ENCODE measurements around the gene SART3.
"Not testable (repeated sequence)": the region's sequence is repeated elsewhere in the genome, so short reads cannot be mapped to it uniquely, and the experiment has no call there.

Gene SART3

GRCh38 chr12:108518716-108519496, 42.1 kb downstream of the SART3 start:
- DNase-seq, result no peak

- no peak for DNase-seq
Measured at GRCh38 chr12:108518101-108518715, 42.8 kb downstream of the SART3 start.

GRCh38 chr12:108517288-108518100, 43.5 kb downstream of the SART3 start:
- no peak for DNase-seq

GRCh38 chr12:108516511-108517275, 44.3 kb downstream of the SART3 start:
- peak; percentile 64 for DNase-seq

GRCh38 chr12:108515916-108516315, 45.1 kb downstream of the SART3 start:
- no peak for DNase-seq

- DNase-seq, result peak; percentile 100
Measured at GRCh38 chr12:108514973-108515814, 45.8 kb downstream of the SART3 start, which contains the start of gene FICD. Gene FICD (plus strand): TSS chr12:108515277. CDS start chr12:108516973, 1,696 bp downstream.

- no peak for DNase-seq
Measured at GRCh38 chr12:108514468-108514972, 46.5 kb downstream of the SART3 start.

DNA sequence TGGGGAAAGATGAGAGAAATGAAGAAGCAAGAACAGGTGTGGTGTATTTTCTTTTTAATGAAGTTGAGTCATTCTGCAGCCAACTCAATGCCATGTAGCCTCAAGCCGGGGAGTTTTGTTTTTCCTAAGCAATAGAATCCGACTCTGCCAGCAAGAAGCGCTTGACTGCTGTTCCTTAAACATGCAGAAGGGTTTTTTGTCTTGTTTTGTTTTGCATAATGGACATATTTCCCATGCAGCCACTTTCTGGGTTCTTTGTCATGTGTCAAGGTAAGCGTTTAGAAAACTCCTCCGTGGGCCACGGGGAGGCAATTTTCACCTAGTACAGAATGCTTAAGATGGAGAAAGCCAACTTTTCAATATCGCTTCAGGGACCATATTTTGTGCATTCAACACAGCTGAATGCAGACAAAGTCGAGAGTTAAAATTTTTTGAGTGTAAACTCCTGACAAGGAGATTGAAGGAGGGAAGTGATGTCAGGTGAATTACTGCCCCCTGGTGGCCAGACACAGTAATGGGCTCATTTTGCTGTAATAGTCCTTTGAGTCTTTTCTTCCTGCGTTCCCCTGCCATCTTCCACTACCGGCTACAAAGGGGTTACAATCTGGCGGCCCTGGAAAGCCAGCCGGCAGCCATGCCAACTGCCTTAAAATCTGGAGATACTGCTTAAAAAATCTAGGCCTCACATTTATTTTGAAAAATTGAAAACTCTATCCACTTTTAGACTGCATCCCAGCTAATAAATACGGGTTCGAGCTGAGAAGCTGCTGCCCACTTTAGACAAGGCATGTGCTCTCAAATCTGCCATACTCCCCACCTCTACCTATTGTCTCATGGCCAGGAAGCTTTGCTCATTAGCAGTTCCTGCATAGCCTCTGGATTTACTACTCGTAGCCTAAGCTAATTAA, 49.1 kb downstream of the SART3 start:
- DNase-seq, result peak; percentile 87

DNA sequence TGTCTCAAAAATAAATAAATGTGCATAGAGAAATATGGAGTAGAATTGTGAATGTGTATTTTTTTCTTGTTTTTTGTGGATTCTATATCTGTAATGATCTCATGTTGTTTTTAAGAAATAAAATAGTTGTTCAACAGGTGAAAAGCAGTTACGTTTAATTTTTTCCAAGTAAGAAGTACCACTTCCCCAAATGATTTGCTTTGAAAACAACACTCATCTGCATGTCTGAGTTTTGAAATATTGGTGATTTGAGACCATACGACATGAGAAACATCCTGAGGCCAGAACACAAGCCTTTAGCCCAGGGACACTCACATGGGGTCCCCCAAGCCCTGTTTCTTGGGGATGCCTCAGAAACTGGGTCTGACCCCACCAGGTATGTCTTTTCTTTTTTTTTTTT, 50.1 kb downstream of the SART3 start:
- DNase-seq, result no peak

DNA sequence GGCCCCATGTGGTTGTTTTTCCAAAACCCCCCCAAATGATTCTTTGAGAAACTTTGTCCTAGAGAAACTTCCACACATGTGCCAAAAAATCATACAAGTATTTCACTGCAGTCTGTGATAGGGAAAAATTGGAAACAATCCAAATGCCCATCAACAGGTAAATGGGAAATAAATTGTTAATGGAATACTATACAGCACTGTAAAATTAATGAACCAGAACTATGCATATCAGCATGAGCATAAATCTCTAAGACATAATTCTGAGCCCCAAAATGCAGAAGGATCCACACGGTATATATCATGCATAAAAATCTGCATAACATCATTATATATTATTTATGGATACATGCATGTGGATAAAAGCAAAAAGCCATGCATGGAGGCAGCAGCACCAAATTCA, 51.2 kb downstream of the SART3 start:
- DNase-seq, result no peak

DNA sequence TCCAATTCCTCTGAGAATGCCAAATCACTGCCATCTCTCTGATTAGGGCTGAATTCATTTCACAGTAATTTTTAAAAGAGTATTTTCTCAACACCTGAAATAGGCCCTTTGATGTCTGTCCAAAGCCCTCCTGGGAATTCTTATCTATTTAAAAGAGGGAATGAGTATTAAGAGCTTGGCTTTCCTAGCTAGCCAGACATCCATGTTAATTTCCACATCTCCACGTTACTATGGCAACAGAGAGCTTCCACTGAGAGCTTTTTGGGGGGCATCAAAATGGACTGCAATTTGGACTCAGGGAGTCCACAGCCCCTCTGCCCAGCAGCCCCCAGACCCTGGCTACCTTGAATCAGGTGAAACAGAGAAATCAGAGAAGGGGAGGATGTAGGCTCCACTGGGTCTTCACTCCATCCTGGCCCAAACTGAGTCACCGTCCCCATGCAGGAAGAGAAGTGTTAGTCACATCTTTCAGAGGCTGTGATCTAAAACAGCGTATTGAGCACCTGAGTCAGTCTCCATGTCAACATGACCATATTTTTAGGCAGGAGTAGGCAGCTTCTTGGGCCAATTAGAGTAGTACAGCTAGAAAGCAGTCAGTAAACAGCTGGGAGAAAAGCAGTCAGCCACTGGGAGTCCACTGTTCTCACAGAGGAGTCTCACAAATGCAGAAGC, 52.9 kb downstream of the SART3 start:
- no peak for DNase-seq

GRCh38 chr12:108505129-108505528, 55.8 kb downstream of the SART3 start:
- no peak for DNase-seq

- DNase-seq, result no peak
Measured at GRCh38 chr12:108502922-108503321, 58.1 kb downstream of the SART3 start.

- no peak for DNase-seq
Measured at GRCh38 chr12:108498136-108498535, 62.8 kb downstream of the SART3 start.

DNA sequence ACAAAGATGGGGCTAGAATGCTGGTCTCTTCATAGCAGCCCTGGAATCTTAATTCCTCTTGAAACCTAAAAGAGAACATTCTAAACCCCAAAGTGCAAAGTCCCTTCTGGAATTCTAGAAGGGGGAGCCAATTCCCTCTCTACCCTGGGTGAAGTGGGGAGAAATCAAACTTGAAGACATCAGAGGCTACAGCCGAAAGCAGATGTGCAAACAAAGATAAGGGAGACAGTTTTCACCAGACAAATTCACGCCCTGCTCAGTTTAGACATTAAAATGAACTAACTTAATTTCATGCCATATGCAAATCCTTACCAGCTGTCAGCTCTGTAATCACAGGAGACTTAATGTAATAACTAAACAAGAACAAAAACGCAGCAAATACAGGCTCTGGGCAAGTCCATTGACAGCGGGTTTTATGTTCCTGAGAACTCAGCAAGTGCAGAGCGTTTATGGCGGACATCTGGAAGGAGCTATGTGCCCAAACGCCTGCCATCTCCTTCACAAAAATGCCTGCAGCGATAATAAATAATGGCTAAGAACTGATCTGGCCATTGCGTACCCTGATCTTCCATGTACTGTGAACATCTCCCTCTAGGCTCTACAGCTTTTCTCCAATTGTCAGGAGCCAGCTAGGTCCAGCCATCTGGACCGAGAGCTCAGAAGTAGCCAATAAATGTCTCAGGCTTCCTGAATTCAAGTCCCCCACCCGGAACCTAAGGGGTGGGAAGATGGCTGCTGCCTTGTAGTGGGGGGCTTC, 65.0 kb downstream of the SART3 start:
- DNase-seq, result no peak

DNA sequence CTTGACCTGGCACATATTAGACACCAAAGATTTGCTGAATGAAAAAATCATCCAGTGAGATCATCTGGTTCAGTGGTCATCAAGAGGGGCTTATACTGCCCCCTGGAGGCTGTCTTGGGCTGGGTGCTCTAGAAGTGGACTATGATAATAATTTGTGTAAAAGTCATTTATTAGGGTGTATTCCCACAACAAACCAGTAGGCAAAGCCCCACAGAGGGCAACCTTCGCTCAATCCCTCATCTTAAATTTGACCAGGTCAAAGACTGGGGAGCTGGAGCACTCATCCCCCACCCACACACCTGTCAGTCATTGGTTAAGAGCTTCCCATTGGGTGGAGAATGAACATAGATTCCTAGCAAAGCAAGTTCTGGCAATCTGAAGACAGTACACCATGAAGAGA, 65.9 kb downstream of the SART3 start:
- peak; percentile 70 for DNase-seq

DNA sequence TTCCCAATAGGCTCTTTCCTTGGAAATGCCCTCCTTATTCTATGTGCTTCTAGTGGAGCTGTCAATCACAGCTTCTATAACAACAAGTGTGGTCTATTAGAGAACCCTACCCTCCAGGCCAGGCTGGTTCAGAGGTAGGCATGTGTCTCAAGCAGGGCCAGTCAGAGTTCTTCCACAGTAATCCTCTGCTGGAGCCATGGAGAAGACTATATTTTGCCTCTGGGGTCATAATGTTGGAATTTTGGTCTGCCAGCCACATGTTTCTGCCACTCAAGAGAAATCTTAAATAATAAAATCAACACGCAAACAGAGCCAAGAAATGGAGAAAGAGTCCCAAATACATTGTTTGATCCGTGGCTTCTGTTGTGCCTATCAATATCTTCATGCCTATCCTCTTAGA, 69.7 kb downstream of the SART3 start:
- DNase-seq, result no peak

DNA sequence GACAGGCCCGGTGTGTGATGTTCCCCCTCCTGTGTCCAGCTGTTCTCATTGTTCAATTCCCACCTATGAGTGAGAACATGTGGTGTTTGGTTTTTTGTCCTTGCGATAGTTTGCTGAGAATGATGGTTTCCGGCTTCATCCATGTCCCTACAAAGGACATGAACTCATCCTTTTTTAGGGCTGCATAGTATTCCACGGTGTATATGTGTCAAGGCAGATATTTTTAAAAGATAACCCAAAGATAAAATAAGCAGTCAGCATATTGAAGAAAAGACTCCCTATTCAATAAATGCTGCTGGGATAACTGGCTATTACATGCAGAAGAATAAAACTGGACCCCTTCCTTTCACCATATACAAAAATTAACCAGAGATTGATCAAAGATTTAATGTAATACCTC, 73.9 kb downstream of the SART3 start:
- not testable (repeated sequence) for DNase-seq

DNA sequence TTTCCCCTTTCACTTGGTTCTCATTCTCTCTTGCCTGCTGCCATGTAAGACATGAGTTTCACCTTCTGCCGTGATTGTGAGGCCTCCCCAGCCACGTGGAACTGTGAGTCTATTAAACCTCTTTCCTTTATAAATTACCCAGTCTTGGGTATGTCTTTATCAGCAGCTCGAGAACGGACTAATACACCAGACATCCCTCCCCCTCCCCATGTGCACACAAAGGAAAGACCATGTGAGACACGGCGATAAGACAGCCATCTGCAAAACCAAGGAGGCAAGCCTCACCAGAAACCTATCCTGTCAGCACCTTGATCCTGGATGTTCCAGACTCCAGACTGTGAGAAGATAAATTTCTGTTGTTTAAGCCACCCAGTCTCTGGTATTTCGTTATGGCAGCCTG, 75.6 kb downstream of the SART3 start:
- DNase-seq, result not testable (repeated sequence)
